ENCODE data around the gene TAF4B.

TAF4B gene

GRCh38 chr18:26207937-26208336, 18.3 kb upstream of the TAF4B start:
- no peak overlapping the region for H3K27ac ChIP-seq (ENCODE audit: low read depth, low read length)
- no peaks in the 10 kb centered on the region for H3K27me3 ChIP-seq (ENCODE audit: control insufficient read depth, insufficient read depth, low read length)
- no peak overlapping the region for H3K4me3 ChIP-seq (ENCODE audit: low read depth, low read length)
- no peaks in the 10 kb centered on the region for H3K4me1 ChIP-seq (ENCODE audit: control insufficient read depth, insufficient read depth, low read length)
- H3K9me3 ChIP-seq (ENCODE audit: control insufficient read depth, insufficient read depth, low read length) = no peaks in the 10 kb centered on the region
- H3K9ac ChIP-seq (ENCODE audit: low read depth, low read length) = no peak overlapping the region
- no peaks in the 10 kb centered on the region for H3K36me3 ChIP-seq (ENCODE audit: control insufficient read depth, insufficient read depth, low read length)

GRCh38 chr18:26208977-26209376, 17.3 kb upstream of the TAF4B start:
- Histone ChIP-seq H3K9me3 (ENCODE audit: control insufficient read depth, insufficient read depth, low read length) (no peaks in the 10 kb centered on the region), H3K27me3 (ENCODE audit: control insufficient read depth, insufficient read depth, low read length) (no peaks in the 10 kb centered on the region), H3K4me1 (ENCODE audit: control insufficient read depth, insufficient read depth, low read length) (no peaks in the 10 kb centered on the region), H3K36me3 (ENCODE audit: control insufficient read depth, insufficient read depth, low read length) (no peaks in the 10 kb centered on the region), H3K4me3 (ENCODE audit: low read depth, low read length) (no peak overlapping the region), H3K9ac (ENCODE audit: low read depth, low read length) (no peak overlapping the region), H3K27ac (ENCODE audit: low read depth, low read length) (no peak overlapping the region)

- H3K9ac ChIP-seq (ENCODE audit: low read depth, low read length) = no peak overlapping the region
- no peaks in the 10 kb centered on the region for H3K9me3 ChIP-seq (ENCODE audit: control insufficient read depth, insufficient read depth, low read length)
- H3K27ac ChIP-seq (ENCODE audit: low read depth, low read length) = no peak overlapping the region
- H3K27me3 ChIP-seq (ENCODE audit: control insufficient read depth, insufficient read depth, low read length) = no peaks in the 10 kb centered on the region
- H3K4me3 ChIP-seq (ENCODE audit: low read depth, low read length) = no peak overlapping the region
- H3K36me3 ChIP-seq (ENCODE audit: control insufficient read depth, insufficient read depth, low read length) = no peaks in the 10 kb centered on the region
- no peaks in the 10 kb centered on the region for H3K4me1 ChIP-seq (ENCODE audit: control insufficient read depth, insufficient read depth, low read length)
Measured at GRCh38 chr18:26210147-26210546, 16.1 kb upstream of the TAF4B start.

GRCh38 chr18:26215247-26215970, 10.8 kb upstream of the TAF4B start:
- H3K9ac ChIP-seq (ENCODE audit: low read depth, low read length) = no peak overlapping the region
- H3K36me3 ChIP-seq (ENCODE audit: control insufficient read depth, insufficient read depth, low read length) = no peaks in the 10 kb centered on the region
- H3K9me3 ChIP-seq (ENCODE audit: control insufficient read depth, insufficient read depth, low read length) = no peaks in the 10 kb centered on the region
- no peaks in the 10 kb centered on the region for H3K4me1 ChIP-seq (ENCODE audit: control insufficient read depth, insufficient read depth, low read length)
- no peak overlapping the region for H3K4me3 ChIP-seq (ENCODE audit: low read depth, low read length)
- H3K27me3 ChIP-seq (ENCODE audit: control insufficient read depth, insufficient read depth, low read length) = no peaks in the 10 kb centered on the region
- H3K27ac ChIP-seq (ENCODE audit: low read depth, low read length) = no peak overlapping the region

- 0 out of 2 replicates have a peak overlapping the region, but pooled peaks have one; percentile 96 for H3K4me3 ChIP-seq (ENCODE audit: low read depth, low read length)
- no peak overlapping the region for H3K27ac ChIP-seq (ENCODE audit: low read depth, low read length)
Measured at GRCh38 chr18:26225022-26225693, 1.1 kb upstream of the TAF4B start.

GRCh38 chr18:26225915-26226228, 373 bp upstream of the TAF4B start:
- peak overlapping the region; percentile 28; the same call in 1 of the 2 replicates for H3K9ac ChIP-seq (ENCODE audit: low read depth, low read length)
- peaks cover 6% of the 10 kb centered on the region; the same call in 1 of the 2 replicates for H3K27me3 ChIP-seq (ENCODE audit: control insufficient read depth, insufficient read depth, low read length)
- H3K9me3 ChIP-seq (ENCODE audit: control insufficient read depth, insufficient read depth, low read length) = no peaks in the 10 kb centered on the region
- peak overlapping the region; percentile 96 for H3K4me3 ChIP-seq (ENCODE audit: low read depth, low read length)
- H3K4me1 ChIP-seq (ENCODE audit: control insufficient read depth, insufficient read depth, low read length) = peaks cover 27% of the 10 kb centered on the region
- peak overlapping the region; percentile 37 for H3K27ac ChIP-seq (ENCODE audit: low read depth, low read length)
- H3K36me3 ChIP-seq (ENCODE audit: control insufficient read depth, insufficient read depth, low read length) = no peaks in the 10 kb centered on the region

More at GRCh38 chr18:26225022-26225693, 1.1 kb upstream of the TAF4B start:
- H3K27me3 ChIP-seq (ENCODE audit: control insufficient read depth, insufficient read depth, low read length) = peaks cover 6% of the 10 kb centered on the region; the same call in 1 of the 2 replicates
- H3K9ac ChIP-seq (ENCODE audit: low read depth, low read length) = no peak overlapping the region
- peaks cover 24% of the 10 kb centered on the region for H3K4me1 ChIP-seq (ENCODE audit: control insufficient read depth, insufficient read depth, low read length)
- no peaks in the 10 kb centered on the region for H3K36me3 ChIP-seq (ENCODE audit: control insufficient read depth, insufficient read depth, low read length)
- H3K9me3 ChIP-seq (ENCODE audit: control insufficient read depth, insufficient read depth, low read length) = no peaks in the 10 kb centered on the region

- H3K27ac ChIP-seq (ENCODE audit: low read depth, low read length) = peak overlapping the region; percentile 80
- peak overlapping the region; percentile 96 for H3K4me3 ChIP-seq (ENCODE audit: low read depth, low read length)
- peak overlapping the region; percentile 83 for H3K9ac ChIP-seq (ENCODE audit: low read depth, low read length)
- H3K9me3 ChIP-seq (ENCODE audit: control insufficient read depth, insufficient read depth, low read length) = no peaks in the 10 kb centered on the region
- peaks cover 27% of the 10 kb centered on the region for H3K4me1 ChIP-seq (ENCODE audit: control insufficient read depth, insufficient read depth, low read length)
- H3K36me3 ChIP-seq (ENCODE audit: control insufficient read depth, insufficient read depth, low read length) = no peaks in the 10 kb centered on the region
- H3K27me3 ChIP-seq (ENCODE audit: control insufficient read depth, insufficient read depth, low read length) = peaks cover 6% of the 10 kb centered on the region; the same call in 1 of the 2 replicates
Measured at GRCh38 chr18:26227051-26227670, 916 bp downstream of the TAF4B start.

- no peak overlapping the region for H3K9ac ChIP-seq (ENCODE audit: low read depth, low read length)
Measured at GRCh38 chr18:26228562-26229260, 2.5 kb downstream of the TAF4B start.

GRCh38 chr18:26230497-26230896, 4.3 kb downstream of the TAF4B start:
- H3K4me1 ChIP-seq (ENCODE audit: control insufficient read depth, insufficient read depth, low read length) = peaks cover 38% of the 10 kb centered on the region
- no peak overlapping the region for H3K9ac ChIP-seq (ENCODE audit: low read depth, low read length)
- H3K4me3 ChIP-seq (ENCODE audit: low read depth, low read length) = no peak overlapping the region

More at GRCh38 chr18:26228562-26229260, 2.5 kb downstream of the TAF4B start:
- Histone ChIP-seq H3K9me3 (ENCODE audit: control insufficient read depth, insufficient read depth, low read length) (no peaks in the 10 kb centered on the region), H3K4me1 (ENCODE audit: control insufficient read depth, insufficient read depth, low read length) (peaks cover 35% of the 10 kb centered on the region), H3K36me3 (ENCODE audit: control insufficient read depth, insufficient read depth, low read length) (no peaks in the 10 kb centered on the region), H3K27ac (ENCODE audit: low read depth, low read length) (no peak overlapping the region), H3K27me3 (ENCODE audit: control insufficient read depth, insufficient read depth, low read length) (peaks cover 6% of the 10 kb centered on the region; the same call in 1 of the 2 replicates), H3K4me3 (ENCODE audit: low read depth, low read length) (peak overlapping the region; percentile 96)

GRCh38 chr18:26233208-26233607, 7.0 kb downstream of the TAF4B start:
- peak overlapping the region; percentile 7; the same call in 1 of the 2 replicates for H3K4me3 ChIP-seq (ENCODE audit: low read depth, low read length)
- H3K9ac ChIP-seq (ENCODE audit: low read depth, low read length) = no peak overlapping the region; the same call in 1 of the 2 replicates
- H3K27me3 ChIP-seq (ENCODE audit: control insufficient read depth, insufficient read depth, low read length) = no peaks in the 10 kb centered on the region
- no peaks in the 10 kb centered on the region for H3K9me3 ChIP-seq (ENCODE audit: control insufficient read depth, insufficient read depth, low read length)
- H3K27ac ChIP-seq (ENCODE audit: low read depth, low read length) = peak overlapping the region; percentile 93
- H3K36me3 ChIP-seq (ENCODE audit: control insufficient read depth, insufficient read depth, low read length) = no peaks in the 10 kb centered on the region
- peaks cover 44% of the 10 kb centered on the region for H3K4me1 ChIP-seq (ENCODE audit: control insufficient read depth, insufficient read depth, low read length)

More at GRCh38 chr18:26230497-26230896, 4.3 kb downstream of the TAF4B start:
- Histone ChIP-seq H3K36me3 (ENCODE audit: control insufficient read depth, insufficient read depth, low read length) (no peaks in the 10 kb centered on the region), H3K9me3 (ENCODE audit: control insufficient read depth, insufficient read depth, low read length) (no peaks in the 10 kb centered on the region), H3K27me3 (ENCODE audit: control insufficient read depth, insufficient read depth, low read length) (peaks cover 6% of the 10 kb centered on the region; the same call in 1 of the 2 replicates), H3K27ac (ENCODE audit: low read depth, low read length) (no peak overlapping the region)

Measured in HUES48 (cell line).